ENCODE data around the gene EPO.
"Not testable (repeated sequence)": the region's sequence is repeated elsewhere in the genome, so short reads cannot be mapped to it uniquely, and the experiment has no call there.

The EPO gene

DNA sequence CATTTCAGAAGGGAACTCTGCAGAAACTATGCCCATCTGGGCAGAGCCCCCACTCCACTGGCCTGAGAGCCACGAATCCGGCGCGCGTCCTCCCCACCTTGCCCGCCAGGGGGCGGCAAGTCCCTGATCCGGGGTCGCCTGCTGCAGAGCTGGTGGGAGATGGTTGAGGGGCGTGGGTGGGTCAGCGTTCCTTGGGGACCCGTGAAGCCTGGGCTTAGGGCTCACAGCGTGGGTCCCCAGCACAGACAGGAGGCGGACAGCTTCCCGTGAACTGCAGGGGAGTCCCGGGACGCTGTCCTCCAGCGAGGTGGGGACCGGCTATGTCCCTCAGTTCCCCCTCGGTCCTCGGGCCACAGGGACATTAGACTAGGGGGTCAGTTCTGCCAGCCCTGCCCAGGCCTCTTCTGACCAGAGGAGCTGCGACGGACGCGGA lies 14.9 kb upstream of the EPO start:
- DNase-seq (ENCODE audit: low read depth), result peak; percentile 76

DNA sequence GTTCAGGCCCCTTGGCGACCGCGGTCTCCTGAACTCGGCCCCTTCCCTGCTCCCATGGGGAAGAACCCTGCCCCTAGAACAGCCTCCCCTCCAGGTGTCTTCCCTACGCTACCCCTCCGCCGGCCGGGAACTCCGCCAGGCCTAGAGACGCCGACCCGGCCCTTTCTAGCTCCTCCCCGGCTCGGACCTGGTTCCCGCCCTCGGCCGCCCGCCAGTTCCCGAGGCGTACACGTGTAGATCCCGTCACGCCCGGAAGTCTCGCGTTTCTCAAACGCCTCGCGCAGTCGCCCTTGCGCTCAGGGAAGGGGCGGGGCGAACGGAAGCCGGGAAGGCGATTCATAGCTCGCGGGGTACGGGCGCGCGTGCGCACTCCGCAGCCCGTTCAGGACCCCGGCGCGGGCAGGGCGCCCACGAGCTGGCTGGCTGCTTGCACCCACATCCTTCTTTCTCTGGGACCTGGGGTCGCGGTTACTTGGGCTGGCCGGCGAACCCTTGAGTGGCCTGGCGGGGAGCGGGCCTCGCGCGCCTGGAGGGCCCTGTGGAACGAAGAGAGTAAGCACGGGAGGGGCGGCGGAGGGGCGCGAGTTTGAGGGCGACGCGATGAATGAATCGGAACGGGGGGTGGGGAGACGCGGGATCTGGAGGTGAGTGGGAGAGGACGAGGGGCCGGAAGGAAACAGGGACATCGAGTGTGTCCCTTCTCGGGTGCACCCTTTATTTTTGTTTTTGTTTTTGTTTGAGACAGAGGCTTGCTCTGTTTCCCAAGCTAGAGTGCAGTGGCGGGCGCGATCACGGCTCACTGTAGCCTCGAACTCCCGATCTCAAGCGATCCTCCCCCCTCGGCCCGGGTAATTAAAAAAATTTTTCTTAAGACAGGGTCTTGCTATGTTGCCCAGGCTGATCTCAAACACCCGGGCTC lies 14.3 kb upstream of the EPO start, which contains the start of gene POP7:
Gene POP7 (plus strand): TSS at position 369 of the 919 bp plus-strand sequence. CDS start 710 bp downstream, outside the sequence.
- DNase-seq (ENCODE audit: low read depth), result peak; percentile 99

DNA sequence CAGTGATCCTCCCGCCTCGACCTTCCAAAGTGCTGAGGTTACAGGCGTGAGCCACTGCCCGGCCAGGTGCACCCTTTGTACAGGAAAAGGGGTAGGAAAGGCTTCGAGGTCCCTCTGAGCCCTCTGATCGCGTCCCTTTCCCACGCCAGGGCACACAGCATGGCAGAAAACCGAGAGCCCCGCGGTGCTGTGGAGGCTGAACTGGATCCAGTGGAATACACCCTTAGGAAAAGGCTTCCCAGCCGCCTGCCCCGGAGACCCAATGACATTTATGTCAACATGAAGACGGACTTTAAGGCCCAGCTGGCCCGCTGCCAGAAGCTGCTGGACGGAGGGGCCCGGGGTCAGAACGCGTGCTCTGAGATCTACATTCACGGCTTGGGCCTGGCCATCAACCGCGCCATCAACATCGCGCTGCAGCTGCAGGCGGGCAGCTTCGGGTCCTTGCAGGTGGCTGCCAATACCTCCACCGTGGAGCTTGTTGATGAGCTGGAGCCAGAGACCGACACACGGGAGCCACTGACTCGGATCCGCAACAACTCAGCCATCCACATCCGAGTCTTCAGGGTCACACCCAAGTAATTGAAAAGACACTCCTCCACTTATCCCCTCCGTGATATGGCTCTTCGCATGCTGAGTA lies 13.5 kb upstream of the EPO start:
- no peak for DNase-seq (ENCODE audit: low read depth)

DNA sequence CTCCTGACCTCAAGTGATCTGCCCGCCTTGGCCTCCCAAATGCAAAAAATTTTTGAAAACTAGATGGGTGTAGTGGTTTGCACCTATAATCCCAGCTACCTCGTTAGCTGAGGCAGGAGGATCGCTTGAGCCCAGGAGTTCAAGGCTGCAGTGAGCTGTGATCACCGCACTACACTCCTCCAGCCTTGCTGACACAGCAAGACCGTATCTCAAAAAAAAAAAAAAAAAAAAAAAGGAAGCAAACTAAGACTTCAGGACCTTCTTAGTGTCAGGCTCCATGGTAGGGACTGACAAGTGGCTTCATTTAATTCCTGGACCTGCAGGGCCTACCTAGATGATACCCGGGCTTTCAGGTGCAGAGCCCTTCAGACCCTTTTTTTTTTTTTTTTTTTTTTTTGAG lies 11.9 kb upstream of the EPO start:
- no peak for DNase-seq (ENCODE audit: low read depth)

DNA sequence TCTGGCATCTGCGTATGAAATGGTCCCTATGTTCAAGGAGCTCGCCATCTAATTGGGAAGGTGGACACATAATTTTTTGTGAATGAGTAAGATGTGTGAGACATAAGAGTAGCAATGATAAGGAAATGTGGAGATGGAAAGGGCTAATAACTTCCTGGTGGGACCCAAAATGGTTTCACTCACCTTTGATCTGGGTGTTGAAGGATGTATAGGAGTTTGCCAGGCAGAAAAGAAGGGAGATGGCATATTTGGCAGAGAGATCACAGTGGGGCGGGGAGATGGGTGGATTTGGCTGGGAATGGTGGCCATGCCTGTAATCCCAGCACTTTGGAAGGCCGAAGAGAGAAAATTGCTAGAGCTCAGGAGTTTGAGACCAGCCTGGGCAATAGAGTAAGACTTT lies 9.8 kb upstream of the EPO start:
- no peak for DNase-seq (ENCODE audit: low read depth)

DNA sequence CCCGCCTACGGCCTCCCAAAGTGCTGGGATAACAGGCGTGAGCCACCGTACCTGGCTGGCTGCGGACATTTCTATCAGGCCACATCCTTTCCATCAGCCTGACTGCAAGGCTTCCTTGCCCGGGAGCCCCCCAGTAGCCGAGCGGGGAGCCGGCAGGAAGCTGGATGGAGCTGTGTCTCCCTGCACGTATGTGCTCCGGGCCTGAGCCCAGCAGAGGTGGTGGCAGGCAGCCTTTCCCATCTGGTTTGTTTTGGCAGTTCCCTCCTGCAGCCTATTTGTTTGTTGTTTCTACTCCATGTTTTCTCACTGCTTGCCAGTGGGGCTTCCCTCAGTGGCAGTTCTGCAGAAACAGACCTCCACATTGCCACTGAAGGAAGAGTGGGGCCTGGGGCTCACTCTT lies 8.9 kb upstream of the EPO start:
- no peak for DNase-seq (ENCODE audit: low read depth)

DNA sequence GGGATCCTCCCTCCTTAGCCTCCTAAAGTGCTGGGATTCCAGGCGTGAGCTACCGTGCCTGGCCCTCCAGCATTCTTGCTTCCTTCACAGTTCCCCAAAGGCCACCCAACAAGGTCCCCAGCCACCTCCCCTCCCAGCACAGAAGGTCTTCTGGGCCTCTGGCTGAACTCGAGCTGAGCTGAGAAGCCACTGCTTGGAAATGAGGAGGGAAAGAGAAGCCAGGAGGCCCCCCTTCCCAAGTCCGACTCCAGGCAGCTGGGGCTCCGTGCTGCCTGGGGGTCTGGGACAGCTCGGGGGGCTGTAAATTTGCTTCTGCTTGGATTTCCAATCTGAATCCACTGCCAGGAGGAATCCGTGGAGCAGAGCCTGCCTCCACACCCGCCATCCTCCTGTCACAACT lies 5.5 kb upstream of the EPO start:
- DNase-seq (ENCODE audit: low read depth), result no peak

DNA sequence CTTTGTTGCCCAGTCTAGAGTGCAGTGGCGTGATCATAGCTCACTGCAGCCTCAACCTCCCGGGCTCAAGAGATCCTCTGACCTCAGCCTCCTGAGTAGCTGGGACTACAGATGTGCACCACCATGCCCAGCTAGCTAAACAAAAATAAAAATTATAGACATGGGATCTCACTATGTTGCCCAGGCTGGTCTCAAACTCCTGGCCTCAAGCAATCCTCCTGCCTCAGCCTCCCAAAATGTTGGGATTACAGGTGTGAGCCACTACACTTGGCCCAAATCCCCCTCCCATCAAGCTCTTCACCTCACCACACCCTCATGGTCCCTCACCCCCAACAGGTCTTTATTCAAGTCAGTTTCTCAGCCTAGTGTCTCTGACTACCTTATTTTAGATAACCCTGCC lies 3.2 kb upstream of the EPO start:
- not testable (repeated sequence) for DNase-seq (ENCODE audit: low read depth)

DNA sequence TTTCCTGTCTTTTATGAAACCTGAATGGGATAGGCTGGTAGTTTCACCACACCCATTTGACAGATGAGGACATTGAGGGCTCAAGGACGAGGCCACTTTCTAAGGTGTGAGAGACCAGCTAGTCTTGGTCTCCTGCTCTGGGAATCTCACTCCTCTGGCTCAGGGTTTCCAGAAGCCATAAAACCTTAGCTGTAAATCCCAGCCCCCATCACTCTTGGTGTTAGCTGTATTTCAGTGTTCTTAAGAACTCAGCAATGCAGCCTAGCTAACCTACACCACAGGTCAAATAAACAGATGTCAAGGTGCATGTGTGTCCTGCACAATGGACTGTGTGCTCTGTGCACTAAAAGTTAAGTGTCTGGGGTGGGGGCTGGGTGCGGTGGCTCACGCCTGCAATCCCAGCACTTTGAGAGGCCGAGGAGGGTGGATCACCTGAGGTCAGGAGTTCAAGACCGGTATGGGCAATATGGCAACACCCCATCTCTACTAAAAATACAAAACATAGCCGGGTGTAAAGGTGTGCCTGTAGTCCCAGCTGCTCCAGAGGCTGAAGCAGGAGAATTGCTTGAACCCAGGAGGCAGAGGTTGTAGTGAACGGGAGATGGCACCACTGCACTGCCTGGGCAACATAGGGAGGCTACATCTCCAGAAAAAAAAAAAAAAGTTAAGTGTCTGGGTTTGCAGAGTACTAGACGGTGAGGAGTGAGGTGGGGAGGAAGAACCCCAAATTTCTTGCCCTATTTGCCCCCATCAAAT lies 567 bp upstream of the EPO start:
- no peak for DNase-seq (ENCODE audit: low read depth)

DNA sequence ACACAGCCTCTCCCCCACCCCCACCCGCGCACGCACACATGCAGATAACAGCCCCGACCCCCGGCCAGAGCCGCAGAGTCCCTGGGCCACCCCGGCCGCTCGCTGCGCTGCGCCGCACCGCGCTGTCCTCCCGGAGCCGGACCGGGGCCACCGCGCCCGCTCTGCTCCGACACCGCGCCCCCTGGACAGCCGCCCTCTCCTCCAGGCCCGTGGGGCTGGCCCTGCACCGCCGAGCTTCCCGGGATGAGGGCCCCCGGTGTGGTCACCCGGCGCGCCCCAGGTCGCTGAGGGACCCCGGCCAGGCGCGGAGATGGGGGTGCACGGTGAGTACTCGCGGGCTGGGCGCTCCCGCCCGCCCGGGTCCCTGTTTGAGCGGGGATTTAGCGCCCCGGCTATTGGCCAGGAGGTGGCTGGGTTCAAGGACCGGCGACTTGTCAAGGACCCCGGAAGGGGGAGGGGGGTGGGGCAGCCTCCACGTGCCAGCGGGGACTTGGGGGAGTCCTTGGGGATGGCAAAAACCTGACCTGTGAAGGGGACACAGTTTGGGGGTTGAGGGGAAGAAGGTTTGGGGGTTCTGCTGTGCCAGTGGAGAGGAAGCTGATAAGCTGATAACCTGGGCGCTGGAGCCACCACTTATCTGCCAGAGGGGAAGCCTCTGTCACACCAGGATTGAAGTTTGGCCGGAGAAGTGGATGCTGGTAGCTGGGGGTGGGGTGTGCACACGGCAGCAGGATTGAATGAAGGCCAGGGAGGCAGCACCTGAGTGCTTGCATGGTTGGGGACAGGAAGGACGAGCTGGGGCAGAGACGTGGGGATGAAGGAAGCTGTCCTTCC lies 620 bp downstream of the EPO start:
- no peak for DNase-seq (ENCODE audit: low read depth)

DNA sequence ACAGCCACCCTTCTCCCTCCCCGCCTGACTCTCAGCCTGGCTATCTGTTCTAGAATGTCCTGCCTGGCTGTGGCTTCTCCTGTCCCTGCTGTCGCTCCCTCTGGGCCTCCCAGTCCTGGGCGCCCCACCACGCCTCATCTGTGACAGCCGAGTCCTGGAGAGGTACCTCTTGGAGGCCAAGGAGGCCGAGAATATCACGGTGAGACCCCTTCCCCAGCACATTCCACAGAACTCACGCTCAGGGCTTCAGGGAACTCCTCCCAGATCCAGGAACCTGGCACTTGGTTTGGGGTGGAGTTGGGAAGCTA lies 1.2 kb downstream of the EPO start:
- no peak for DNase-seq (ENCODE audit: low read depth)

DNA sequence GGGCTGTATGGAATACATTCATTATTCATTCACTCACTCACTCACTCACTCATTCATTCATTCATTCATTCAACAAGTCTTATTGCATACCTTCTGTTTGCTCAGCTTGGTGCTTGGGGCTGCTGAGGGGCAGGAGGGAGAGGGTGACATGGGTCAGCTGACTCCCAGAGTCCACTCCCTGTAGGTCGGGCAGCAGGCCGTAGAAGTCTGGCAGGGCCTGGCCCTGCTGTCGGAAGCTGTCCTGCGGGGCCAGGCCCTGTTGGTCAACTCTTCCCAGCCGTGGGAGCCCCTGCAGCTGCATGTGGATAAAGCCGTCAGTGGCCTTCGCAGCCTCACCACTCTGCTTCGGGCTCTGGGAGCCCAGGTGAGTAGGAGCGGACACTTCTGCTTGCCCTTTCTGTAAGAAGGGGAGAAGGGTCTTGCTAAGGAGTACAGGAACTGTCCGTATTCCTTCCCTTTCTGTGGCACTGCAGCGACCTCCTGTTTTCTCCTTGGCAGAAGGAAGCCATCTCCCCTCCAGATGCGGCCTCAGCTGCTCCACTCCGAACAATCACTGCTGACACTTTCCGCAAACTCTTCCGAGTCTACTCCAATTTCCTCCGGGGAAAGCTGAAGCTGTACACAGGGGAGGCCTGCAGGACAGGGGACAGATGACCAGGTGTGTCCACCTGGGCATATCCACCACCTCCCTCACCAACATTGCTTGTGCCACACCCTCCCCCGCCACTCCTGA lies 2.4 kb downstream of the EPO start:
- DNase-seq (ENCODE audit: low read depth), result no peak

DNA sequence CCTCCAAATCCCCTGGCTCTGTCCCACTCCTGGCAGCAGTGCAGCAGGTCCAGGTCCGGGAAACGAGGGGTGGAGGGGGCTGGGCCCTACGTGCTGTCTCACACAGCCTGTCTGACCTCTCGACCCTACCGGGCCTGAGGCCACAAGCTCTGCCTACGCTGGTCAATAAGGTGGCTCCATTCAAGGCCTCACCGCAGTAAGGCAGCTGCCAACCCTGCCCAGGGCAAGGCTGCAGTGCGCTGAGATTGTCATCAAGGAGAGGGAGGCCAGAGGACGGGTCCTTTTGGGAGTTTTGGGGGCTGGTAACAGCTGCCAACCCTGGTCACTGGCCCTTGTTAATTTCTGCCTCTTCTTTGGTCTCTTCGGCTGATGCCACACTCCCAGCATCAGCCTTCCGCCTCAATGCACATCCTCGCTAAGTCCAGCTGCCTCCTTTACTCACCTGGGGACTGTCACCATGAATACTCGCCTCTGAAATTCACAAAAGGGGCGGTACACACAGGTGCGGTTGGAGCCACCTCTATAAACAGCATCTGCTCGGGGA lies 3.5 kb downstream of the EPO start:
- DNase-seq (ENCODE audit: low read depth), result no peak

DNA sequence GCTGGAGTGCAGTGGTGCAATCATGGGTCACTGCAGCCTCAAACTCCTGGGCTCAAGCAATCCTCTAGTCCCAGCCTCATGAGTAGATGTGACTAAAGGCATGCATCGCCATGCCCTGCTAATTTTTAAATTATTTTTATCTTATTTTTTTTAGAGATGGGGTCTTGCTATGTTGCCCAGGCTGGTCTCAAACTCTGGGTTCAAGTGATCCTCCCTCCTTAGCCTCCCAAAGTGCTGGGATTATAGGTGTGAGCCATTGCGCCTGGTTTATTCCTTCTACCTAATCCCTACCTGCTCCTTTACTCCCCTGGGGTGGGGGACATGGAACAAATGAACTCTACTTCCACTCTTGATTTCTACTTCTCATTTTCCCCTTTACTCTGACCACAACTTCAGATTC lies 4.1 kb downstream of the EPO start:
- not testable (repeated sequence) for DNase-seq (ENCODE audit: low read depth)

DNA sequence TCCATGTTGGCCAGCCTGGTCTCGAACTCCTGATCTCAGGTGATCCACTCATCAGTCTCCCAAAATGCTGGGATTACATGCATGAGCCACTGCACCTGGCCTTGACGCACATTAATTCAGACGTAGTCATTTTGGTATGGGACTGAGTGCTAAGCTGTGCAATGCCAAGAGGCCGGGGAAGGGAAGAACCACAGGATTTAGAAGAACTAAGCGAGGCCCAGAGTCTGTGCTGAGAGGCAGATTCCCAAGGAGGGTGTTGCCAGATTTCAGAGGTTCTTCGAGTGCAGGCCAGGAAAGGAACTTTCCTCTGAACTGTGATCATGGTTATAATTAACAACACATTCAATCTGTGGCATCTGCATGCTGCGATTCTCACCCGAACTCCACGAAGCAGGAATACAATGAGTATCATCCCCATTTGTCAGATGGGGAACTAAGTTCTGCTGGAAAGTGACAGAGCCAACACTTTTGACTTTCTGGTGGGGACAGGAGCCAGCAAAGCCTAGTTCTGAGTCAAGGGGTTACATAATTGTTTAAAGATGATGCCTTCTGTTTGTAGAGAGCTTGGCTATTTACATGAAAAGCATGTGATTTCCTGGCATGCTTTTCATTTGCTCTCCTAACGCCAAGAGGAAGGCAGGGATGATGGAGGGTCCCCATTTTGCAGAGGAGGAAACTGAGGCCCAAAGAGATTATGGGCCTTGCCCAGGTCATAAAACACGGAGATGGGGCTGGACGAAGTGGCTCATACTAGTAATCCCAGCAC lies 6.9 kb downstream of the EPO start:
- DNase-seq (ENCODE audit: low read depth), result no peak

DNA sequence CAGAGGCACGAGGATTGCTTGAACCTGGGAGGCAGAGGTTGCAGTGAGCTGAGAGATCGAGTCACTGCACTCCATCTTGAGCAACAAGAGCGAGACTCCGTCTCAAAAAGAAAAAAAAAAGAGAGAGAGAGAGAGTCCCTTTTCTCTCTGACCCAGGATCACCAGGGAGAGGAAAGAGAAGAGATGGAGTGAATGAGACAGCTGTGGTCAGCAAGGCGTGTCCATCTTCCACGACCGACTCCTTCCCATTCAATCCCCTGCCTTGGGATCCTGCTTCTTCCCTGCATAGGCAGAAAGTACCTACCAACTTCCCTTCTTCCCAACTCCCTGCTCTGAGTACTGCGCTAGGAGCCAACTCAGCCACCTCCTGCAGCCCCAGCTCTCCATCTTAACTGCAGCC lies 7.9 kb downstream of the EPO start:
- DNase-seq (ENCODE audit: low read depth), result no peak

DNA sequence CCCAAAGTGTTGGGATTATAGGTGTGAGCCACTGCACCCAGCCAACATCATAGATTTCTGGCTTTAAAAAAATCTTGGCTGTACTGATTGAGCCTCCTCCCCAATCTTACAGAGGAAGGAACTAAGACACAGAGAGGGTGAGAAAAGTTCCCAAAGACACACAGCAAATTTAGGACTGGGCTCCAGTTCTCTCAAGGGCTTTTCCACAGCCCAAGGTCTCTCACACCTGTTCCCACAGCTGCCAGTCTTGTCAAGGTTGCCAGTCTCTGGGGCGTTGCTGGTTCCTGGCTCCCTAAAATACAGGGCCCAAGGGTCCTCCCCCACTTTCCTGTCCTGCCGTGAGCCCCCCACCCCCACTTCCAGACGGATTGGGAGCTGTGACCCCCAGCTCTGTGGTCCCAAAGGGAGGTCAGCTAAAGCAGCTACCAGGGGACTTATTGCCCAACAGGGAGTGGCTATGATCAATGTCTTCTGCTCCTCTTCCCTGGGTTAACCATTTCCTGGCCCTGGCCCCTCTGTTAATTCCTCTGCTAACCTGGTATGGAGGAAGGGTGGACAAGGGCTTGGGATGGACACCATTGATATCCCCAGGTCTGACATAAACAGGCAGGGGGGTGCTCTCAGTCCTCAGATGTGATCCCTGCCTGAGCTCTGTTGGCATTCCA lies 10.0 kb downstream of the EPO start:
- no peak for DNase-seq (ENCODE audit: low read depth)

DNA sequence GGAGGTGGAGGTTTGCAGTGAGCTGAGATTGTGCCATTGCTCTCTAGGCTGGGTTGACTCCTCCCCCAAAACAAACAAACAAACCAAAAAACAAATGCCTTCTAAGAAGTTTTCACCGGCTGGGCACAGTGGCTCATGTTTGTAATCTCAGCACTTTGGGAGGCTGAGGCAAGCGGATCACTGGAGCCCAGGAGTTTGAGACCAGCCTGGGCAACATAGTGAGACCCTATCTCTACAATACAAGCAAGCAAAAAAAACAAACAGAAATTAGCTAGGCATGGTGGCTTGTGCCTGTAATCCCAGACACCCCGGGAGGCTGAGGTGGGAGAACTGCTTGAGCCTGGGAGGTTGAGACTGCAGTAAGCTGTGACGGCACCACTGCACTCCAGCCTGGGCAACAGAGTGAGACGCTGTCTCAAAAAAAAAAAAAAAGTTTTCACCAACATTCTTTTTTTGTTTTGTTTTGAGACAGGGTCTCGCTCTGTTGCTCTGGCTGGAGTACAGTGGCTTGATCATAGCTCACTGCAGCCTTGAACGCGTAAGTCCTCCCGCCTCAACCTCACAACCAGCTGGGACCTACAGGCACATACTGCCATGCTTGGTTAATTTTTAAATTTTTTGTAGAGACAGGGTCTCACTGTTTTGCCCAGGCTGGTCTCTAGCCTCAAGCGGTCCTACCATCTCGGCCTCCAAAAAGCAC lies 11.8 kb downstream of the EPO start:
- DNase-seq (ENCODE audit: low read depth), result no peak

DNA sequence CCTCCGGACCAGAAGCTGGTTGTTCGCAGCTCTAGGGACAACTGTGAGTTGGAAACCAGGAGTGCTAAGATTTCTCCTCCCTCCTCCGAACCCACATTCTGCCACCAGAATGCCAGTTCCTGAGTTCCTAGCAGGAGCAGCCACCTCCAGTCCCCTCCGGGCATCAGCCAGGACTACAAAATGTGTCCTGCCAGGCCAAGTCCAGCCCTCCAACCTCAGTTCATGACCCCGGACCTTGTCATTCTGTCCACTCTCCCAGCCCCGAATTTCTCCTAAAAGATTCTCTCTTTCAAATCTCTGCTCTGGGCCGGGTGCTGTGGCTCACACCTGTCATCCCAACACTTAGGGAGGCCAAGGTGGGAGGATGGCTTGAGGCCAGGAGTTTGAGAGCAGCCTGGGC lies 15.5 kb downstream of the EPO start:
- DNase-seq (ENCODE audit: low read depth), result no peak

Data from activated T-cell treated with anti-CD3 and anti-CD28 coated beads for 24 hours (primary cell).